ENCODE measurements around the gene ASCL4. TPM values are rescaled to one million over a fixed set of nuclear protein-coding genes. Genes with fewer than 3 reads are reported as not detected.

Gene ASCL4
- total and polyA plus RNA-seq, 2 donors (not counting 1 experiment from before 2014, with no cell fraction given), result not detected

DNA sequence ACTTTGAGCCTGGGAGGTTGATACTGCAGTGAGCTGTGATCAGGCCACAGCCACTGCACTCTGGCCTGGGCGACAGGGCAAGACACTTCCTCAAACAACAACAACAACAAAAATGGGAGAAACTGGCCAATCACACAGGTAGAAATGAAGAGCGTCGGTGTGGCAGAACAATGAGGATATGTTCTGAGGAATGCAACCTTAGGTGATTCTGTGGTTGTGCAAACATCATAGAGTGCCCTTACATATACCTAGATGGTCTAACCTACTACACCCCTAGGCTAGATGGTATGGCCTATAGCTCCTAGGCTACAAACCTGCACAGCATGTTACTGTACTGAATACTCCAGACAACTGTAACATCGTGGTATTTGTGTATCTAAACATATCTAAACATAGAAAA lies 9.9 kb upstream of the ASCL4 start:
- TF ChIP-seq EZH2 (IDR thresholded peaks at IDR 0.05; ENCODE audit: low read length, missing control alignments), result no peak
- TF ChIP-seq, protein P1, sequence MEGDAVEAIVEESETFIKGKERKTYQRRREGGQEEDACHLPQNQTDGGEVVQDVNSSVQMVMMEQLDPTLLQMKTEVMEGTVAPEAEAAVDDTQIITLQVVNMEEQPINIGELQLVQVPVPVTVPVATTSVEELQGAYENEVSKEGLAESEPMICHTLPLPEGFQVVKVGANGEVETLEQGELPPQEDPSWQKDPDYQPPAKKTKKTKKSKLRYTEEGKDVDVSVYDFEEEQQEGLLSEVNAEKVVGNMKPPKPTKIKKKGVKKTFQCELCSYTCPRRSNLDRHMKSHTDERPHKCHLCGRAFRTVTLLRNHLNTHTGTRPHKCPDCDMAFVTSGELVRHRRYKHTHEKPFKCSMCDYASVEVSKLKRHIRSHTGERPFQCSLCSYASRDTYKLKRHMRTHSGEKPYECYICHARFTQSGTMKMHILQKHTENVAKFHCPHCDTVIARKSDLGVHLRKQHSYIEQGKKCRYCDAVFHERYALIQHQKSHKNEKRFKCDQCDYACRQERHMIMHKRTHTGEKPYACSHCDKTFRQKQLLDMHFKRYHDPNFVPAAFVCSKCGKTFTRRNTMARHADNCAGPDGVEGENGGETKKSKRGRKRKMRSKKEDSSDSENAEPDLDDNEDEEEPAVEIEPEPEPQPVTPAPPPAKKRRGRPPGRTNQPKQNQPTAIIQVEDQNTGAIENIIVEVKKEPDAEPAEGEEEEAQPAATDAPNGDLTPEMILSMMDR (conservative IDR thresholded peaks at IDR 0.05 in 1 of 2, IDR thresholded peaks at IDR 0.05 in 1 of 2; ENCODE audit: low read depth in 1 of 2, low read length in 2 of 2), result no peak
- Histone ChIP-seq H3K79me2 (ENCODE audit: control insufficient read depth, insufficient read depth, low read length) (peaks cover 11% of the 10 kb centered on the region), H3K4me2 (ENCODE audit: extremely low read depth, insufficient read depth, low read length) (no peak overlapping the region), H3K4me3 (replicated peaks in 1 of 4; ENCODE audit: control extremely low read depth in 1 of 4, insufficient read depth in 1 of 4, low read depth in 3 of 4, low read length in 4 of 4) (no peak overlapping the region), H2AFZ (ENCODE audit: low read length) (no peak overlapping the region), H3K4me1 (ENCODE audit: control insufficient read depth, extremely low read depth, insufficient read depth, low read length) (no peaks in the 10 kb centered on the region), H3K27me3 (ENCODE audit: control insufficient read depth, insufficient read depth, low read length) (no peaks in the 10 kb centered on the region), H3K27ac (ENCODE audit: insufficient read depth, low read length) (no peak overlapping the region), H3K9ac (ENCODE audit: insufficient read depth, low read length) (no peak overlapping the region), H3K36me3 (ENCODE audit: control insufficient read depth, insufficient read depth, low read length) (no peaks in the 10 kb centered on the region), H3K9me3 (ENCODE audit: control insufficient read depth, insufficient read depth, low read depth, low read length) (no peaks in the 10 kb centered on the region), H4K20me1 (ENCODE audit: control insufficient read depth, extremely low read depth, insufficient read depth, low read length) (no peaks in the 10 kb centered on the region)
- DNase-seq (ENCODE audit: low read depth in 2 of 2), result no peak

GRCh38 chr12:107765316-107765715 lies 9.2 kb upstream of the ASCL4 start:
- H3K79me2 ChIP-seq (ENCODE audit: control insufficient read depth, insufficient read depth, low read length), result peaks cover 4% of the 10 kb centered on the region
- H3K4me2 ChIP-seq (ENCODE audit: extremely low read depth, insufficient read depth, low read length), result no peak overlapping the region
- no peak overlapping the region for H3K9ac ChIP-seq (ENCODE audit: insufficient read depth, low read length)
- H3K27me3 ChIP-seq (ENCODE audit: control insufficient read depth, insufficient read depth, low read length), result no peaks in the 10 kb centered on the region
- H3K27ac ChIP-seq (ENCODE audit: insufficient read depth, low read length), result no peak overlapping the region
- no peak overlapping the region for H3K4me3 ChIP-seq (replicated peaks in 1 of 4; ENCODE audit: control extremely low read depth in 1 of 4, insufficient read depth in 1 of 4, low read depth in 3 of 4, low read length in 4 of 4)
- H3K36me3 ChIP-seq (ENCODE audit: control insufficient read depth, insufficient read depth, low read length), result no peaks in the 10 kb centered on the region
- no peak overlapping the region for H2AFZ ChIP-seq (ENCODE audit: low read length)
- no peaks in the 10 kb centered on the region for H3K4me1 ChIP-seq (ENCODE audit: control insufficient read depth, extremely low read depth, insufficient read depth, low read length)
- TF ChIP-seq EZH2 (IDR thresholded peaks at IDR 0.05; ENCODE audit: low read length, missing control alignments), result no peak
- TF ChIP-seq, protein P1 (conservative IDR thresholded peaks at IDR 0.05 in 1 of 2, IDR thresholded peaks at IDR 0.05 in 1 of 2; ENCODE audit: low read depth in 1 of 2, low read length in 2 of 2), result no peak
- no peaks in the 10 kb centered on the region for H3K9me3 ChIP-seq (ENCODE audit: control insufficient read depth, insufficient read depth, low read depth, low read length)
- DNase-seq (ENCODE audit: low read depth in 2 of 2), result no peak
- H4K20me1 ChIP-seq (ENCODE audit: control insufficient read depth, extremely low read depth, insufficient read depth, low read length), result no peaks in the 10 kb centered on the region

GRCh38 chr12:107767466-107767865 lies 7.0 kb upstream of the ASCL4 start:
- Histone ChIP-seq H3K4me3 (replicated peaks in 1 of 4; ENCODE audit: control extremely low read depth in 1 of 4, insufficient read depth in 1 of 4, low read depth in 3 of 4, low read length in 4 of 4) (no peak overlapping the region), H3K9me3 (ENCODE audit: control insufficient read depth, insufficient read depth, low read depth, low read length) (no peaks in the 10 kb centered on the region), H4K20me1 (ENCODE audit: control insufficient read depth, extremely low read depth, insufficient read depth, low read length) (no peaks in the 10 kb centered on the region), H3K27ac (ENCODE audit: insufficient read depth, low read length) (no peak overlapping the region), H3K79me2 (ENCODE audit: control insufficient read depth, insufficient read depth, low read length) (no peaks in the 10 kb centered on the region), H2AFZ (ENCODE audit: low read length) (no peak overlapping the region), H3K36me3 (ENCODE audit: control insufficient read depth, insufficient read depth, low read length) (no peaks in the 10 kb centered on the region), H3K27me3 (ENCODE audit: control insufficient read depth, insufficient read depth, low read length) (no peaks in the 10 kb centered on the region), H3K4me2 (ENCODE audit: extremely low read depth, insufficient read depth, low read length) (no peak overlapping the region), H3K4me1 (ENCODE audit: control insufficient read depth, extremely low read depth, insufficient read depth, low read length) (no peaks in the 10 kb centered on the region), H3K9ac (ENCODE audit: insufficient read depth, low read length) (no peak overlapping the region)
- no peak for TF ChIP-seq EZH2 (IDR thresholded peaks at IDR 0.05; ENCODE audit: low read length, missing control alignments)
- TF ChIP-seq, protein P1 (conservative IDR thresholded peaks at IDR 0.05 in 1 of 2, IDR thresholded peaks at IDR 0.05 in 1 of 2; ENCODE audit: low read depth in 1 of 2, low read length in 2 of 2), result no peak
- no peak for DNase-seq (ENCODE audit: low read depth in 2 of 2)
